Measurements from ENCODE around the gene SQSTM1. TPM values are rescaled to one million over a fixed set of nuclear protein-coding genes. Genes with fewer than 3 reads are reported as not detected.

Gene SQSTM1
- total and polyA plus RNA-seq, 2 donors (not counting 1 experiment from before 2014, with no cell fraction given) = 72.2 to 400 TPM

Small RNAs within 50 kb of the gene (small RNA-seq; reads per million reads assigned to genes)
- gene MIR1229 (ENCODE audit: insufficient read length, low read depth, low replicate concordance) (not detected), gene RF00019 (ENCODE audit: insufficient read length, low read depth, low replicate concordance) (not detected)

Other genes with a start within 250 kb of the SQSTM1 start
- 1,364 and 1,412 TPM in 2 replicates for gene HNRNPH1, start 197.2 kb upstream of the SQSTM1 start, total RNA-seq
- 471 and 1,102 TPM in 2 replicates for gene HNRNPH1, start 197.2 kb upstream of the SQSTM1 start, polyA plus RNA-seq
- gene CBY3, start 139.9 kb upstream of the SQSTM1 start, total RNA-seq = 0.37 TPM in 1 of 2 replicates, not detected in the other
- 0.13 and 0.20 TPM in 2 replicates for gene CBY3, start 139.9 kb upstream of the SQSTM1 start, polyA plus RNA-seq
- 179 and 206 TPM in 2 replicates for gene CANX, start 121.9 kb upstream of the SQSTM1 start, total RNA-seq
- 21.0 and 29.7 TPM in 2 replicates for gene CANX, start 121.9 kb upstream of the SQSTM1 start, polyA plus RNA-seq
- gene MAML1, start 88.1 kb upstream of the SQSTM1 start, total RNA-seq = 50.6 and 57.6 TPM in 2 replicates
- 9.0 and 12.0 TPM in 2 replicates for gene MAML1, start 88.1 kb upstream of the SQSTM1 start, polyA plus RNA-seq
- 3.7 and 3.8 TPM in 2 replicates for gene LTC4S, start 26.9 kb upstream of the SQSTM1 start, total RNA-seq
- 0.40 and 1.5 TPM in 2 replicates for gene LTC4S, start 26.9 kb upstream of the SQSTM1 start, polyA plus RNA-seq
- 139 and 165 TPM in 2 replicates for gene MGAT4B, start 14.0 kb upstream of the SQSTM1 start, total RNA-seq
- gene MGAT4B, start 14.0 kb upstream of the SQSTM1 start, polyA plus RNA-seq = 105 and 118 TPM in 2 replicates
- gene MRNIP, start 37.9 kb downstream of the SQSTM1 start, total RNA-seq = 152 and 160 TPM in 2 replicates
- gene MRNIP, start 37.9 kb downstream of the SQSTM1 start, polyA plus RNA-seq = 136 and 178 TPM in 2 replicates
- 144 and 149 TPM in 2 replicates for gene TBC1D9B, start 87.0 kb downstream of the SQSTM1 start, total RNA-seq
- 122 and 143 TPM in 2 replicates for gene TBC1D9B, start 87.0 kb downstream of the SQSTM1 start, polyA plus RNA-seq

Measured in B cell (primary cell).